Activated CD4-positive, alpha-beta T cell treated with anti-CD3 and anti-CD28 coated beads for 1 hour (primary cell): Measurements from ENCODE around the gene HMCN2.

Source experiments
- DNase-seq: peaks from one replicate; pipeline ENCODE4 v3.0.0-alpha.2; 2020

The HMCN2 gene, protein sequence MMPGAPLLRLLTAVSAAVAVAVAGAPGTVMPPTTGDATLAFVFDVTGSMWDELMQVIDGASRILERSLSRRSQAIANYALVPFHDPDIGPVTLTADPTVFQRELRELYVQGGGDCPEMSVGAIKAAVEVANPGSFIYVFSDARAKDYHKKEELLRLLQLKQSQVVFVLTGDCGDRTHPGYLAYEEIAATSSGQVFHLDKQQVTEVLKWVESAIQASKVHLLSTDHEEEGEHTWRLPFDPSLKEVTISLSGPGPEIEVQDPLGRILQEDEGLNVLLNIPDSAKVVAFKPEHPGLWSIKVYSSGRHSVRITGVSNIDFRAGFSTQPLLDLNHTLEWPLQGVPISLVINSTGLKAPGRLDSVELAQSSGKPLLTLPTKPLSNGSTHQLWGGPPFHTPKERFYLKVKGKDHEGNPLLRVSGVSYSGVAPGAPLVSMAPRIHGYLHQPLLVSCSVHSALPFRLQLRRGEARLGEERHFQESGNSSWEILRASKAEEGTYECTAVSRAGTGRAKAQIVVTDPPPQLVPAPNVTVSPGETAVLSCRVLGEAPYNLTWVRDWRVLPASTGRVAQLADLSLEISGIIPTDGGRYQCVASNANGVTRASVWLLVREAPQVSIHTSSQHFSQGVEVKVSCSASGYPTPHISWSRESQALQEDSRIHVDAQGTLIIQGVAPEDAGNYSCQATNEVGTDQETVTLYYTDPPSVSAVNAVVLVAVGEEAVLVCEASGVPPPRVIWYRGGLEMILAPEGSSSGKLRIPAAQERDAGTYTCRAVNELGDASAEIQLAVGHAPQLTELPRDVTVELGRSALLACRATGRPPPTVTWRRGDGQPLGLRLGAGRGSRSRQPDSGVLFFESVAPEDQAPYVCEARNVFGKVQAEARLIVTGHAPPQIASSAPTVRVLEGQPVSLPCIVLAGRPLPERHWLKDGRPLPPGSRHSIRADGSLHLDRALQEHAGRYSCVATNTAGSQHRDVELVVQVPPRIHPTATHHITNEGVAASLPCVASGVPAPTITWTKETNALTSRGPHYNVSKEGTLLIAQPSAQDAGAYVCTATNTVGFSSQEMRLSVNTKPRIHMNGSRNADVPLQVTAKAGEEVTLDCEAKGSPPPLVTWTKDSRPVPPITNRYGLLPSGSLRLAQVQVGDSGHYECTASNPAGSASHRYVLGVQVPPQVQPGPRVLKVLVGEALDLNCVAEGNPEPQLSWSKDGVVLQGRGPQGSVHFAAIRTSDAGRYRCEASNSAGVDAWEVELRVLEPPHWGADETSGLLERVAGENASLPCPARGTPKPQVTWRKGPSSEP (N-terminal part only)

DNA sequence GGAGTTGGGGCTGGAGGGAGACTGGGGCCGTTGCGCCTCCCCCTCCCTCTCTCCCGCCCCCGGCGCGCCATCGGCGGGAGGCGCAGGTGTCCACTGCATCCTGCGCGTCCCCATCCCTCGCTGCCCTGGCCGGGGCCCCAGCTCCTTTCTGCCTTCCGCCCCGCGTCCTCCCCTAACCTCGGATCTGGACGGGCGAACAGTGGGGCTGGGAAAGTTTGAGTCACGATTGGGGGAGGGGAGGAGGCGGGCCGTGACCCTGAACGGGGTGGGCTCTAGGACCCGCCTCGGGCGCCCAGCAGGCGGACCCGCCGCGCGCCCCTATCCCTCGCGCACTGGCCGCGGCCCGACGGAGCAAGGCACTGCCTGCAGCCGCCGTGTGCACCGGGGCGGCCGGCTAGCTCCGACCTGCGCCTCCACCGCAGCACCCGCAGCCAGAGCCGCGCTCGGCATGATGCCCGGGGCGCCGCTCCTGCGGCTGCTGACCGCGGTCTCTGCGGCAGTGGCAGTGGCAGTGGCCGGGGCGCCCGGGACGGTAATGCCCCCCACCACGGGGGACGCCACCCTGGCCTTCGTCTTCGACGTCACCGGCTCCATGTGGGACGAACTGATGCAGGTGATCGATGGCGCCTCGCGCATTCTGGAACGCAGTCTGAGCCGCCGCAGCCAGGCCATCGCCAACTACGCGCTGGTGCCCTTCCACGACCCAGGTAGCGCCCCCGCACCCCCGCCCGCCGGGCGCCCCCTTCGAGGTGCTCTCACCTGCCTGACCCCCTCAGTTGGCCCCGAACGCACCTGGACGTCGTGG lies at the start of gene HMCN2:
Gene HMCN2, plus strand, starts transcription at position 330 of the 805 bp plus-strand sequence. Its CDS starts 119 bp downstream, at position 449.
- no peak for DNase-seq

GRCh38 chr9:130217838-130218237 lies 47.7 kb upstream of the HMCN2 start:
- no peak for DNase-seq

DNA sequence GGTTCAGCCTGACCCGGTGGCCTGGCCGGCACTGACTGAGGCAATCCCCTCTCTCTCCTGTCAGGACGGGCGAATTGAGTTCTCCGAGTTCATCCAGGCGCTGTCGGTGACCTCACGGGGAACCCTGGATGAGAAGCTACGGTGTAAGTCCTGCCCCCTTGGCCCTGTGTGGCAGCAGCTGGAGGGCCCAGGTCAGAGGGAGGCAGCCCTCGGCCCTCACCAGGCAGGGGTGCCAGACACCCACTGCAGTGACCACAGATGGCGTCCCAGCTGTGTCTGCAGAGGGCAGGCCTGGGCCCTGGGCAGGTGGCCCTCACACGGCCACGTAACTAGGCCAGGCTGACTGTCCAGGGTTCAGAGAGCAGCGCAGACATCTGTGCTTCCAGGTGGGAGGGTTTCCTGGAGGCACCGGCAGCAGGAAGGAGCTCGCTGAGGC lies 45.9 kb upstream of the HMCN2 start:
- DNase-seq: no peak

DNA sequence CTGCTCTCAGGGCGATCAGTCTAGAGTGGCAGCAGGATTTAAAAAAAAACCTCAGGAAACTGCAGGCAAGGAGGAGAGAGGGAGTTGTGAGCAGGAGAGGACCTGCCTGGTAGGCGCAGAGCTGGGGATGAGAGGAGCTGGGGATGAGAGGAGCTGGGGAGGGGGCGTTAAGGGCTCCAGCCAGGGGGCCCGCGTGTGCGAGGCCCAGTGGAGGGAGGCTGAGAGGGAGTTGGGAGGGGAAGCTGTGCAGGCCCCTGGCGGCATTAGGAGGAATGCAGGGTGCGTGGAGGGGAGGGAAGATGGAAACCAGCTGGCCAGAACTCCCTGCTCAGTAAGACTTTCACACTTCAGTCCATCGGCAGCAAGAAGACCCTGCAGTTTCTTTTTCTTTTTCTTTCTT lies 45.2 kb upstream of the HMCN2 start:
- DNase-seq: no peak

DNA sequence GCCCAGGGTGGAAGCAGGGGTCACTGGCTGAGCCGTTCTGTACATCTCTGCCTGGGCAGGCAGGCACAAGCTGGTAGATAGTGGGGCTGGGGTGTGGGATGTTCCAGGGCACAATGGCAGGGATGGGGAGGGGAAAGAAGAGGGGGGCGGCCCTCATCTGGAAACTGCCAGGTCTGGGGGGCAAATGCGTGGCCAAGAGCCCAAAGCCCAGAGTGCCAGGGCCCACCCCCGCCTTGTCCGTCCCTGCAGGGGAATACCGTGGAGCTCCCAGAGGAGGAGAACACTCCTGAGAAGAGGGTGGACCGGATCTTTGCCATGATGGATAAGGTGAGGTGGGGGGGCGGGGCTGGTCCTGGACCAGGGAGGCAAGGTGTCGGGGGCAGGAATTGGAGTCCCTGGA lies 42.7 kb upstream of the HMCN2 start:
- DNase-seq: no peak

DNA sequence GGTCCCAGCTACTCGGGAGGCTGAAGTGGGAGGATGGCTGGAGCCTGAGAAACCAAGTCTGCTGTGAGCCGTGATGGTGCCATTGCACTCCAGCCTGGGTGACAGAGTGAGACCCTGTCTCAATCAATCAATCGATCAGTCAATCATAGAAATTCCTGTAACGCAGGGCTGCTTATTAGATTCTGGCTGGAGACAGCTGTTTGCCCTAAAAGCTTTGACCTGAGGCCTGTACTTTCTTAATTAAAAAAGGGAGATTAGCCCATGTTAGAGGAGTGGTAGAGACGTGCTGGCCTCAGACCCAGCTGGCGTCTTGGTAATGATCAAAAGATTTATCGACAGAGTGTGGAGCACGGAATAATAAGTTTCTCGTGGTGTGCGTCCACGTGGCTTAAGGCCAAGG lies 40.5 kb upstream of the HMCN2 start:
- no peak for DNase-seq

DNA sequence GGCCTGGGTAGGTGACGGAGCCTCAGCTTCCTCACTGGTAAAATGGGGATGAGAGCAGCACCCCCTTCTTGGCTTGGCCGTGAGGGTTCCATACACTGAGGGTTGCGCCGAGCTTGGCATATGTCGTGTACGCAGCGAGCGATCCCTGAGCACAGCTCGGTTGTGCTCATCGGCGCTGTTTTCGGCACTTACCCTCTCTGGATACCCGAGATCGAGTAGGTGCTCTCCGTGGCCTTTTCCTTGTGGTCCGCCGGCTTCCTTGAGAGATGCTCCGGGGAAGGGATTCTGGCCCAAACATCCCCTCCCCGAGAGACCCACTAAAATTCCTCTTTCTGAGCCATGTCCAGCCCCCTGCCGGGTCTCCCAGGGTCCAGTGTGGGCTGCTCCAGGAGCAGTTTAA lies 40.0 kb upstream of the HMCN2 start:
- no peak for DNase-seq

GRCh38 chr9:130226112-130226511 lies 39.4 kb upstream of the HMCN2 start:
- no peak for DNase-seq

GRCh38 chr9:130227833-130228232 lies 37.7 kb upstream of the HMCN2 start:
- DNase-seq: no peak

- DNase-seq: no peak
These were observed 35.8 kb upstream of the HMCN2 start for GRCh38 chr9:130229759-130230158.

DNA sequence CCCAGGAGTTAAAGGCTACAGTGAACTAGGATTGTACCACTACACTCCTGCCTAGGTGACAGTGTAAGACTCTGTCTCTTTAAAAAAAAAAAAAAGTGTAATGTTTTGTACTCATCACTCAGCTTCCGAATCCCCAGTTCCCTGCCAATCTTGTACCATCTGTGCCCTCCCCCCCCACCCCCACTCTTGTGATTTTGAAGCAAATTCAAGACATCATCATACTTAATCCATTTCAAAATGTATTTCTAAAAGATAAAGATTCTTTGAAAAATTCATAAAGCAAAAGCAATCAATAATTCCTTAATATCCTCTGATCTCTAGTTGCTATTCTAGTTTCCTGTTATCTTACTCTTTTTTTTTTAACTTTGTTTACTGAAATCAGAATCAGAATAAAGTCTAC lies 34.9 kb upstream of the HMCN2 start:
- DNase-seq: no peak

- DNase-seq: no peak
These were observed 32.5 kb upstream of the HMCN2 start for GRCh38 chr9:130232899-130233586.

DNA sequence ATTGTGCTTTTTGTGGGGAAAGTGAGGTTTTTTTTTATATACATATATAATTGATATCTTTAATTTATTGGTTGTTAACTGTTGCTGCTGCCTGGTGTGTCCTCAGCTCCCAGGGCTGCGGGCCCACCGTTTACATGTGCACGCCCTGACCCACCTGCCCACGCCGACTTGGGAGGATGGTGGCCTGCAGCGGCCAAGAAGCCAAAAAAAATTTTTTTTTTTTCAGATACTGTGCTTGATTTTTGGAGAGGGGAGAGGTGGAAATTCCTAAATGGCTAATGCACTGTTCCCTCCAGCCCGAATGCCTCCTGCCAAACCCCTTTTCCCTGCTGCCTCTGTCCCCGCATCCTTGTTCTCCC lies 32.0 kb upstream of the HMCN2 start:
- no peak for DNase-seq

GRCh38 chr9:130234340-130235260 lies 31.0 kb upstream of the HMCN2 start:
- no peak for DNase-seq

DNA sequence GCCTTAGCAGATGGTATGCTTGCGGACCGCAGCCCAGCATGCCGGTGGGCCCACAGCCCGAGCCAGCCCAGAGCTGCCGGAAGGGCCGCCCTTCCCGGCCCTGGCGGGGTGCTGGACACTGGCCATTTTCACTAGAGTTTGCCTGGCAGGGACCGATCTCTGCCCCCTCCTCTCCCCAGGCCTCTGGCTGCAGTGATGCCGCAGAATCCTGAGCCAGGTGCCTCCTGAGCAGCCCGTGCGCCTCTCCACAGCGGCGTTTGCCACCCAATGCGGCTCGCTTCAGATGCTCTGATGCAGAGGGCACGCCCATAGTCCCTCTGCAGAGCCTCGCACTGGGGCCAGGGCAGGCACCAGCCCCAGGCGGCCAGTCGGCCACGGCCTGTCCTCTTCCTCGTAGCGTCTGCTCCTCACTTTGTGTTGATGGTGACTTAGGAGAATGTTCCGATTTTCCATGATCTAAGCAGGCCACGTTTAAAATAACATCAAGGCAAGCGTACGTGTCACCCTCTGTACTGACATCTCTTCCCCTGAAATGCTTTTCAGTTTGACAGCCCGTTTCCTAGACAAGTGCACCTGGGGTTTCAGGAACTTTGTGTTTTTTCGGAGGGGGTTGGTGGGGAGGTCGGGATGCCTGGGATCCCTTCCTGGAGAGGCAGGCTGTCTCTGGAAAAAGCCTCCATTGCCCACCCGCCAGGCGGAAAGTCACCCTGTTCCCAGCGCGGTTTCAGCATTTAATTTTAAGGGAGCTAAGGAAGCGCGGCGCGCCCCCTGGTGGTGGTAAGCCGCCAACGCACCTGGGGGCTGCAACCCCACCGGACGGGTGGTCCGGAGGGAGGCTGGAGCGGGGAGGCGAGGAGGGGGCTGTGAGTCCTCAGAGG lies 29.8 kb upstream of the HMCN2 start:
- peak; percentile 65 for DNase-seq

- no peak for DNase-seq
These were observed 29.0 kb upstream of the HMCN2 start for GRCh38 chr9:130236436-130236985.

- DNase-seq: no peak
These were observed 28.5 kb upstream of the HMCN2 start for GRCh38 chr9:130237076-130237475.

- DNase-seq: no peak
These were observed 27.6 kb upstream of the HMCN2 start for GRCh38 chr9:130237763-130238524.
